ENCODE measurements around the gene GRXCR2.
"Not testable (repeated sequence)": the region's sequence is repeated elsewhere in the genome, so short reads cannot be mapped to it uniquely, and the experiment has no call there.

The GRXCR2 gene

GRCh38 chr5:145872914-145873313 lies at the start of gene GRXCR2:
GRXCR2 (minus strand) TSS chr5:145873014; CDS start chr5:145872968, 46 bp downstream.
- DNase-seq: no peak

DNA sequence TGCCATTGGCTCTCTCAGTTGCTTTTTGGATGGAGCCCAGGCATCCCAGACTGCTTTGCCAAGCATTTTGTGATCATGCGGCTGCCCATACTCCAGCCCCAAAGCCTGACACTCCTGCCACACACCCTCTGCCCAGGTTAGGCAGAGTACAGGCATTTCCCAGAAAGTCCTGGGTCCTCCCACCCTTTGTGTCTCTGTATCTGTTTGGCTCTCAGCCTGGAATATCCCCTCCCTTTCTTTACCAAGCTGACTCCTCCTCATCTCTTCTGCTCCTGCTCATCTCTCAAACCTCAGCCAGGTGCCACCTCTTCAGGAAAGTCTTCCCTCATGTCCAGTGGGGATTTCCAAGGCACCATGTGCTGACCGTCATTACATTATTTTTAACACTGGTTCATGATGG lies 49.2 kb upstream of the GRXCR2 start:
- DNase-seq: no peak

- DNase-seq: no peak
Observed at GRCh38 chr5:145921211-145921610, 48.4 kb upstream of the GRXCR2 start.

DNA sequence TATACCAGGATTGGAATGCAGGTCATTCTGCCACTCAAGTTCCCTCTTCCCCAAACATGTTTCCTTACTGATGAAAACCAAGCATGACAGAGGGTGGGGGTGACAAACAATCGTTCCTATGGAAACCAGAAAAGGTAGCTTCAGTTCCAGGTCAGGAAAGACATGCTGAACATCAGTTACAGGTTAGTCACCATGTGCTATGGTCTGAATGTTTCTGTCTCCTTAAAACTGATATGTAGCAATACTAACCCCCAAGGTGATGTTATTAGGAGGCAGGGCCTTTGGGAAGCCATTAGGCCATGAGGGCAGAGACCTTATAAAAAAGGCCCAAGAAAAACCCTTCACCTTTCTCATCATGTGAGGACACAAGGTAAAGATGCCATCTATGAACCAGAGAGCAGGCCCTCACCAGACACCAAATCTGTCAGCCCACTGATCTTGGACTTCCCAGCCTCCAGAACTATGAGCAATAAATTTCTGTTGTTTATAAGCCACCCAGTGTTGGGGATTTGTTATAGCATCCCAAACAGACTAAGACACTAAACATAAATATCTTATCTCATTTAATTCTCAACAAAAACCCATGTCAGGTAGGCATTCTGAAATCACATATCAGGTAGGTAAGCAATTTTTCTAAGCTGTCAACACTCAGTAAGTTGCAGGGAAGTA lies 47.9 kb upstream of the GRXCR2 start:
- no peak for DNase-seq

DNA sequence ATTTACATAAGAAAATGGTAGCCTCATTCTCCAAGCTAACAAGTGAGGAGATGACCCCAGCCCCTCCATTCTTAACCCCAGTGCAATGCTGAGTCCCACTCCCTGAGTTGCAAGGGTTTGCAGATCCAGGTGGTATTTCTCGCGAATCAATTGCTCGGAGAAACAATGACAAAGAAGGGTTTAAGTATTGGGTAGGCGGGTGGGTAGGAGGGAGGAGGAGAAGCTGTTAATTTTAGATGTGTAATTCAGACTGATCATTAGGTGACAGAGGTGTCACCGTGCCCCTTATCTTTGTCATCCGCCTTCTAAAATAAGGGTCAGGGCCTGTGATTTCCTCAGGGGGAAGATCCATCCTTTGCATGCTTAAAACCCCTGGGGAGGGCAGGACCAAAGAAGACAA lies 46.6 kb upstream of the GRXCR2 start:
- no peak for DNase-seq

DNA sequence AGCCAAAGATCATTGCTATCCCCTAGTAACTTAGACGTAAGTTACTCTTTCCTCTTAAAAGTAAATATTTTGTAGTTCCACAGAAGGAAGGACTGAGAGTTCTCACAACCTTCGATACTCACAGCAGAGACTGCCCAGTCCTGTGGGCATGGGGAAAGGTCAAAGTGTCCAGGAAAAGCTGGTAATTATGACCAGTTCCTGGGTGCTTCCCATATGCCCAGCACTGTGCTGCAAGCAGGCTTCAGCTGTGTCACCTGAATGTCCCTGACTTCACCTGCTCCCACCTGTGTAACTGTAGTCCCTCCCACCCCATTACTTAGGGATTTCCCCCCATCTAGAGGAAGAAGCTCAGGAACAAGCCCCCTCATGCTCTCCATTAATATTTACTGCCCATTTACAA lies 45.6 kb upstream of the GRXCR2 start:
- DNase-seq: no peak

DNA sequence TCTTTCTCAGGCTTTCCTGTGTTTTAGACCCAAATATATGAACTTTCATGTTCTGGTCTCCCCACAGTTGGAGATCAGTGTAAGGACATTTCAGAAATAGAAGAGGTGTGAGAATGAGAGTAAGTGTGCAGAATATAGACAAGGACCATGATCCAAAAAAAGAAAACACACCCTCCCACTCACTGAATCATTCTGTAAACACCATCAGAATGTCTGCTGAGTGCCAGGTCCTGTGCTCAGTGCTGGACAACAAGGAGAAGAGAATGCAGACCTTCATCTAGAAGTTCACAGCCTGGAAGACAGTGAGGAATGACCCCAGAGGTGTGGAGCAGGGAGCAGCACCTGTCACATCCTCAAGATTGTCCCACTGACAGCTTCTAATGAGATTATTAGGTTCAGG lies 44.5 kb upstream of the GRXCR2 start:
- DNase-seq: no peak

- DNase-seq: no peak
Observed at GRCh38 chr5:145915970-145916638, 43.3 kb upstream of the GRXCR2 start.

DNA sequence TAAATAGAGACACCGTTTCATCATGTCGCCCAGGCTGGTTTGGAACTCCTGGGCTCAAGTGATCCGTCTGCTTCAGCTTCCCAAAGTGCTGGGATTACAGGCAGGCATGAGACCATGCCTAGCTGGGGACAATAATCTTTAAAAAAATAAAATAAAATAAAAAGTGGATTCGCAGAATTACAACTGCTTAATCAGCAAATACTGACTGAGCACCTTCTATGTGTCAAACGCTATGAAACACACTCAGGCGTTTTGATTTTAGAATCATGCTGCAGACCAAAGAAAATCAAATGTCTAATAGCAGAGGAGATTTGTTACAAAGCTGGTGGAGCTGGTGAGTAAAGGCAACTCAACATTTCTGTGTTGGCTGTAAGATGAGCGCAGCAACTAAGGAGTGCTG lies 40.9 kb upstream of the GRXCR2 start:
- DNase-seq: no peak

GRCh38 chr5:145912594-145912993 lies 39.8 kb upstream of the GRXCR2 start:
- DNase-seq: no peak

DNA sequence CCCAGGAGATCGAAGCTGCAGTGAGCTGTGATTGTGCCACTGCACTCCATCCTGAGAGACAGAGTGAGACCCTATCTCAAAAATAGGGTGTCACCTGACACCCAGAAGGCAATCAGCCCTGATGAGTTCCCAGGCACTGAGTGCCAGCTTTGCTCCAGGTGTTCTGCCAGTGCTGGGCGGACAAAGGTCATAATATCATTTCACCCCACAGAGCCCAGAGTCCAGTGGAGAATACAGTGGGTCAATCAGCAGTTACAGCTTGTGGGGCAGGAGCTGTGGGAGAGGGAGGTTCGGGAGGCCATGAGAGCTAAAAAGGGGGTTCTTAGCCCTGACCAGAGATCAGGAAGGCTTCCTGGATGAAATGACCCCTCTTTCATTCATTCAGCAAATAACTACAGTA lies 39.2 kb upstream of the GRXCR2 start:
- DNase-seq: no peak

- DNase-seq: no peak
Observed at GRCh38 chr5:145911164-145911563, 38.4 kb upstream of the GRXCR2 start.

- DNase-seq: no peak
Observed at GRCh38 chr5:145908206-145908960, 35.6 kb upstream of the GRXCR2 start.

DNA sequence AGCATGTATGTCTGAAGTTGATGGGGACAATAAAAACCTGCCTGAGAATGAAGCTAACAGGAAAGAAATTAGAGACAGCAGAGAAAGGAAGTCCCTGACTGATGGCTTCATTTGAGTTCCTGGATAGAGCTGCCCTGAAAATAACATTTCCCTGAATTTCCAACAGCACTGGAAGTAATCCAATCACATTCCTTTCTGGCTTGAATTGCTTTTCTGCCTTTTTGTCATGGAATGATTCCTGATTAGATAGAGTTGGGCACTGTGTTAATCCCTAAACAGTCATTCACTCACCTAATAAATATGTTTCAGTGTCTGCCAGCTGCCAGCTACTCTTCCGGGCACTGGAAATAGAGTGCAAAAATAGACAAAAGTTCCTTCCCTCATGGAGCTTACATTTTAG lies 33.6 kb upstream of the GRXCR2 start:
- DNase-seq: no peak

GRCh38 chr5:145904743-145905142 lies 31.9 kb upstream of the GRXCR2 start:
- DNase-seq: no peak

DNA sequence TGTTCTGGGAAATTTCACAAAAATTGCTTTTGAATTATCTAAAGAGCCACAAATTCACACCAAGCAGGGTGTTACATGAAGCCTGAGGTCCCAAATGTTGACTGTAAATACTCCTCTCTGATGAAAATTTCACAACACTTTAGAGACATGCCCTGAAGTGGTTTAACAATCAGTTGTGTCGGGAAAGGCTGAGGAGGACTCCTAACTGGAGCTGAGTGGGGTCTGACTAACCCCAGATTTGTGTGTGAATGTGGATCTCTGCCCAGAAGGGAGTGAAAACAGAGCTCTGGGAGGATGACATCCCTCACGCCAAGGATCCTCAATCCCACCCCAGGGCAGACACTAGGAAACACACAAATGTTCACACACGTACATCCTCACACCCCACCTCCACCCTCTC lies 31.1 kb upstream of the GRXCR2 start:
- no peak for DNase-seq

- DNase-seq: no peak
Observed at GRCh38 chr5:145903113-145903512, 30.3 kb upstream of the GRXCR2 start.

DNA sequence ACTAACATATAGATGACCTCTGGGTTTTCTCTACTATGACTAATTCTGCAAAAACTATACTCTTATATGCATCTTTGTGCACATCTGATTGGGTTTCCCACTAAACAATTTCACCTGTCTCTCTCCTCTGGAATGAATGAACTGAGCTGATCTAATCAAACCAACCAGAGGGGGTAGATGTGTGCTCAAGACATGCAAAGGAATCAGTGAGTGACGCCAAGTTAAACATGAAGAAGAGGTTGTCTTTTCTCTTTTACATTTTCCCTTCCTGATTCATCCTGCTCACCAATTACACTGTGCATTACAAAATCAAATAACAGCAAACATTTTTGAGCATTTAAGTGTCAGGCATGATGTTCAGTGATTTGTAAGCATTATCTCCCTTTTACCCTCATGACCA lies 29.6 kb upstream of the GRXCR2 start:
- no peak for DNase-seq

- DNase-seq: no peak
Observed at GRCh38 chr5:145898171-145898570, 25.4 kb upstream of the GRXCR2 start.

DNA sequence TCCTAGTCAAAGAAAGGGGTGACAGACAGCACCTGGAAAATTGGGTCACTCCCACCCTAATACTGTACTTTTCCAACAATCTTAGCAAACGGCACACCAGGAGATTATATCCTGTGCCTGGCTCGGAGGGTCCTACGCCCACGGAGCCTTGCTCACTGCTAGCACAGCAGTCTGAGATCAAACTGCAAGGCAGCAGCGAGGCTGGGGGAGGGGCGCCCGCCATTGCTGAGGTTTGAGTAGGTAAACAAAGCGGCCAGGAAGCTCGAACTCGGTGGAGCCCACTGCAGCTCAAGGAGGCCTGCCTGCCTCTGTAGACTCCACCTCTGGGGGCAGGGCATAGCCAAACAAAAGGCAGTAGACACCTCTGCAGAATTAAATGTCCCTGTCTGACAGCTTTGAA lies 18.6 kb upstream of the GRXCR2 start:
- not testable (repeated sequence) for DNase-seq

- no peak for DNase-seq
Observed at GRCh38 chr5:145889611-145890010, 16.8 kb upstream of the GRXCR2 start.

GRCh38 chr5:145887976-145888574 lies 15.3 kb upstream of the GRXCR2 start:
- DNase-seq: no peak

DNA sequence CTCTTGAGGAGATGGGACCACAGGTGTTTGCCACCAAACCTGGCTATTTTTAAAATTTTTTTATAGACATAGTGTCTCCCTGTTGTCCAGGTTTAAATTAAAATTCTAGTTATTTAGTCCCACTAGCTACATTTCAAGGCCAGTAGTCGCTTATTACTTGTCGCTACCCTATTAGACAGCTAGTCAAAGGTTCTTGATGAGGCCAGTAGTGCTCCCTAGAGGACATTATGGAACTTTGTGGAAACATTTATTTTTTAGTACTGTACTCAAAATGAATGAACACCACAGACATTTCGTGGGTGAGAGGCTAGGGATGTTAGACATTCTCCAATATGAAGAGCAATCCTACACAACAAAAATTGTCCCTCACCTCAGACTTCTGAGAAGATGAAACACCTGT lies 14.4 kb upstream of the GRXCR2 start:
- DNase-seq: no peak

- DNase-seq: no peak
Observed at GRCh38 chr5:145874765-145875164, 2.0 kb upstream of the GRXCR2 start.

Data from NCI-H2081 treated with DMSO at 0.1 percent for 48 hours (cell line).